Measurements from ENCODE around the gene VPS54. TPM values are rescaled to one million over a fixed set of nuclear protein-coding genes. Genes with fewer than 3 reads are reported as not detected.

Gene VPS54
- total and polyA plus RNA-seq, 9 of the 15 experiments (the other 6 are each of a cell fraction or from before 2014, with no cell fraction given): 4.9 to 23.2 (median 13.2) TPM

- TF ChIP-seq ILF3 (IDR thresholded peaks at IDR 0.05; ENCODE audit: borderline replicate concordance): no peak
- TF ChIP-seq, protein P1, sequence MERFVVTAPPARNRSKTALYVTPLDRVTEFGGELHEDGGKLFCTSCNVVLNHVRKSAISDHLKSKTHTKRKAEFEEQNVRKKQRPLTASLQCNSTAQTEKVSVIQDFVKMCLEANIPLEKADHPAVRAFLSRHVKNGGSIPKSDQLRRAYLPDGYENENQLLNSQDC (CRISPR knock-in tag; IDR thresholded peaks at IDR 0.05): no peak
- TF ChIP-seq ZNF76 (CRISPR knock-in tag; IDR thresholded peaks at IDR 0.05; ENCODE audit: borderline replicate concordance): no peak
These were observed 167.4 kb downstream of the VPS54 start (continued) for GRCh38 chr2:63851691-63852311.

- H3K36me3 ChIP-seq (ENCODE audit: control insufficient read depth, insufficient read depth, low read length): peaks cover 2% of the 10 kb centered on the region; the same call in 2 of the 3 replicates
- in situ Hi-C loops (cut with MboI): no loop called here
- peak in 2 of 4 experiments; percentile 22 to 42 for DNase-seq (ENCODE audit: extremely low read depth in 1 of 4, low spot score in 3 of 4)
- no peaks in the 10 kb centered on the region for H3K9me3 ChIP-seq (replicated peaks; ENCODE audit: control insufficient read depth, insufficient read depth, low read depth, low read length)
- intact Hi-C loops (cut with micrococcal nuclease): no loop called here
- no peak overlapping the region for H3K9ac ChIP-seq (ENCODE audit: insufficient read depth in 1 of 2, low read depth in 2 of 2, low read length in 2 of 2)
- peak; percentile 87 for ATAC-seq
- ChIA-PET CTCF (ENCODE audit: low intra/inter-chr PET ratio) (no interaction called here), POLR2A (interaction anchor here (1.2 to 6.2 kb wide), 2 partner anchors 9 to 25 kb away, joined by 6 to 47 read pairs; partner anchors contain the start of gene UGP2)
- peaks cover 92% of the 10 kb centered on the region for H3K79me2 ChIP-seq (ENCODE audit: control insufficient read depth, insufficient read depth, low read length)
- H3K4me3 ChIP-seq: no peak overlapping the region
- H3K4me1 ChIP-seq (replicated peaks in 1 of 2; ENCODE audit: control insufficient read depth in 2 of 2, insufficient read depth in 2 of 2, low read length in 2 of 2): peaks cover 0 to 42% of the 10 kb centered on the region in 2 experiments; a peak in 4 of 5 replicates
- no peaks in the 10 kb centered on the region for H3K9me1 ChIP-seq (ENCODE audit: control insufficient read depth, insufficient read depth, low read length)
- FAIRE-seq: peak; percentile 51
- peak; percentile 43 for TF ChIP-seq MEIS2 (IDR thresholded peaks at IDR 0.05; ENCODE audit: partially characterized antibody)
- no peak for TF ChIP-seq PBX2 (CRISPR knock-in tag; IDR thresholded peaks at IDR 0.05; ENCODE audit: low read depth)
- TF ChIP-seq PBX2 (tag; conservative IDR thresholded peaks at IDR 0.05; ENCODE audit: low read depth): peak; percentile 42; the same call in 1 of the 2 replicates
- no peak for TF ChIP-seq TFE3 (CRISPR knock-in tag; IDR thresholded peaks at IDR 0.05)
- peak; percentile 79 for TF ChIP-seq RBM25 (IDR thresholded peaks at IDR 0.05; ENCODE audit: low read depth, low read length, severe bottlenecking)
- TF ChIP-seq, protein P2, sequence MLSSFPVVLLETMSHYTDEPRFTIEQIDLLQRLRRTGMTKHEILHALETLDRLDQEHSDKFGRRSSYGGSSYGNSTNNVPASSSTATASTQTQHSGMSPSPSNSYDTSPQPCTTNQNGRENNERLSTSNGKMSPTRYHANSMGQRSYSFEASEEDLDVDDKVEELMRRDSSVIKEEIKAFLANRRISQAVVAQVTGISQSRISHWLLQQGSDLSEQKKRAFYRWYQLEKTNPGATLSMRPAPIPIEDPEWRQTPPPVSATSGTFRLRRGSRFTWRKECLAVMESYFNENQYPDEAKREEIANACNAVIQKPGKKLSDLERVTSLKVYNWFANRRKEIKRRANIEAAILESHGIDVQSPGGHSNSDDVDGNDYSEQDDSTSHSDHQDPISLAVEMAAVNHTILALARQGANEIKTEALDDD (IDR thresholded peaks at IDR 0.05): peak; percentile 66; the same call in 1 of the 2 replicates
- no peak for TF ChIP-seq NCOA1 (IDR thresholded peaks at IDR 0.05; ENCODE audit: low read depth)
- no TSS peak for BruUV-seq (replicated peaks)
- H3K27ac ChIP-seq (ENCODE audit: extremely low read depth, low read depth, low read length): no peak overlapping the region
- H4K20me1 ChIP-seq (replicated peaks; ENCODE audit: control insufficient read depth, insufficient read depth, low read length): peaks cover 8% of the 10 kb centered on the region; the same call in 1 of the 2 replicates
- no peak overlapping the region for H2AFZ ChIP-seq (ENCODE audit: low read depth, low read length)
- H3K4me2 ChIP-seq (ENCODE audit: insufficient read depth, low read length): 0 out of 2 replicates have a peak overlapping the region, but pooled peaks have one; percentile 21
- H3K27me3 ChIP-seq (ENCODE audit: control insufficient read depth in 2 of 2, insufficient read depth in 2 of 2, low read length in 2 of 2): no peaks in the 10 kb centered on the region
These were observed 168.6 kb downstream of the VPS54 start for GRCh38 chr2:63850649-63851048.

Measured in K562 (cell line).